T-helper 22 cell (primary cell): ENCODE results near the gene PROC.
A peak's percentile ranks its signal among the peaks of the same experiment; 100 is the strongest.
"Not testable (repeated sequence)": the region's sequence is repeated elsewhere in the genome, so short reads cannot be mapped to it uniquely, and the experiment has no call there.

ENCODE experiments used
- DNase-seq: peaks from one replicate; pipeline ENCODE4 v3.0.0-alpha.2; 2020; ENCODE audit warnings: low read depth

PROC gene

GRCh38 chr2:127427376-127428056 is 9.3 kb downstream of the PROC start:
- DNase-seq: no peak

GRCh38 chr2:127428057-127428814 is 10.0 kb downstream of the PROC start:
- no peak for DNase-seq

DNA sequence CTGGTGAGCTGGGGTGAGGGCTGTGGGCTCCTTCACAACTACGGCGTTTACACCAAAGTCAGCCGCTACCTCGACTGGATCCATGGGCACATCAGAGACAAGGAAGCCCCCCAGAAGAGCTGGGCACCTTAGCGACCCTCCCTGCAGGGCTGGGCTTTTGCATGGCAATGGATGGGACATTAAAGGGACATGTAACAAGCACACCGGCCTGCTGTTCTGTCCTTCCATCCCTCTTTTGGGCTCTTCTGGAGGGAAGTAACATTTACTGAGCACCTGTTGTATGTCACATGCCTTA is 10.5 kb downstream of the PROC start:
- DNase-seq: no peak

- DNase-seq: no peak
Measured at GRCh38 chr2:127429291-127429690, 11.1 kb downstream of the PROC start.

- DNase-seq: no peak
Measured at GRCh38 chr2:127429844-127430425, 11.7 kb downstream of the PROC start.

DNA sequence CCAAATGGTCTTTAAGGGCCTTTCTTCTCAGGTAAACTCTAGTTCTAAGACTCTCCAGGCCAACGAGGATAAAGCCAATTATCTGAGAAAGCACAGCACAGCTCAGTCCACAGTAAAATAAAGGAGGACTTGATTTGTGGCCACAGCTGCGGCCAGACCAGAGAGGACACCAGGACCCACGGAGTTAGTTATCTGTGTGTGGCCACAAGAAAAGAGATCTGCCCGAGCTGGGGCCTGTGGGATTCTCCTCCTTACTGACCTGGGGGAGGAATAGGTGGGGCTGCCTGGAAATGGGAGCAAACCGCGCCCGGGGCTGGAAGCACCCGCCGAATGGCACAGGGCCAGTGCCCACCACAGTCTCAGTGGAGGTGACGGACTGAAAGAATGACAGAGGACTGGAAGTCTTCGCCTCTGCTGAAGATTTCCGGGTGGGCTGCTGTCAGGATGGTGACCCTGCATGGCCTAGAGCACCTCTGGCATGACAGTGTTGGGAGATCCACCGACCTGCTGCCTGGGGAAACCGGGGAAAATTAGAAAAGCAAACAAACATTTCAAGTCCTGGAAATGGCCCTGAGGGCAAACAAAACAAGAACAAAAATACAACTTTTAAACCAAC is 13.3 kb downstream of the PROC start:
- DNase-seq: no peak

DNA sequence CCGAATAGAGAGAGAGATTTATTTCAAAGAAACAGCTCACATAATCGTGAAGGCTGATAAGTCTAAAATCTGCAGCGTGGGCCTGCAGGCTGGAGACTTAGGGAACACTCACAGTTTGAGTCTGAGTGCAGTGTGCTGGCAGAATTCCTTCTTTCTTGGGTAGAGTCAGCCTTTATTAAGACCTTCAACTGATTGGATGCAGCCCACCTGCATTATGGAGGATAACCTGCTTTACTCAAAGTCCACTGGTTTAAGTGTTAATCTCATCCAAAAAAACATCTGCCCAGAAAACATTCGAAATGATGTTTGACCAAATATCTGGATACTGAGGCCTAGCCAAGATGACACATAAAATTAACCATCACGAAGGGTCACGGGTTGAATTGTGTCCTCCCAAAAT is 16.3 kb downstream of the PROC start:
- DNase-seq: no peak

DNA sequence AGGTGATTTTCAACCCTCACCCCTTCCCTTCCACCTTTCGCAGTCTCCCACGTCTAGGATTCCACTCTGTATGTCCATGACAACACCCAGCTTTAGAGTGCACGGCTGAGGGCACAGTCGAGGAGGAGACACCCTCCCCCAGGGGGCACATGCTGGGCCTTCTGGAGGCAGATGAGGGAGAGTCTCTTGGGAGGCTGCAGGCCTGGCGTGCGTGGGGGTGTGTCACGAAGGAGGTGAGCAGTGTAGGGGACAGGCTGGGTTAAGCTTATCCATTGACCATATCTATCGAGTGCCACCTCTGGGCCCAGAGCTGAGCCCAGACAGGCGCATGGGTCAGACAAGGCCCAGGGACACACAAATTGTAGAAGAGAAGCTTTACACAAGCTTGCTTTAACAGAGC is 18.8 kb downstream of the PROC start:
- DNase-seq: no peak

DNA sequence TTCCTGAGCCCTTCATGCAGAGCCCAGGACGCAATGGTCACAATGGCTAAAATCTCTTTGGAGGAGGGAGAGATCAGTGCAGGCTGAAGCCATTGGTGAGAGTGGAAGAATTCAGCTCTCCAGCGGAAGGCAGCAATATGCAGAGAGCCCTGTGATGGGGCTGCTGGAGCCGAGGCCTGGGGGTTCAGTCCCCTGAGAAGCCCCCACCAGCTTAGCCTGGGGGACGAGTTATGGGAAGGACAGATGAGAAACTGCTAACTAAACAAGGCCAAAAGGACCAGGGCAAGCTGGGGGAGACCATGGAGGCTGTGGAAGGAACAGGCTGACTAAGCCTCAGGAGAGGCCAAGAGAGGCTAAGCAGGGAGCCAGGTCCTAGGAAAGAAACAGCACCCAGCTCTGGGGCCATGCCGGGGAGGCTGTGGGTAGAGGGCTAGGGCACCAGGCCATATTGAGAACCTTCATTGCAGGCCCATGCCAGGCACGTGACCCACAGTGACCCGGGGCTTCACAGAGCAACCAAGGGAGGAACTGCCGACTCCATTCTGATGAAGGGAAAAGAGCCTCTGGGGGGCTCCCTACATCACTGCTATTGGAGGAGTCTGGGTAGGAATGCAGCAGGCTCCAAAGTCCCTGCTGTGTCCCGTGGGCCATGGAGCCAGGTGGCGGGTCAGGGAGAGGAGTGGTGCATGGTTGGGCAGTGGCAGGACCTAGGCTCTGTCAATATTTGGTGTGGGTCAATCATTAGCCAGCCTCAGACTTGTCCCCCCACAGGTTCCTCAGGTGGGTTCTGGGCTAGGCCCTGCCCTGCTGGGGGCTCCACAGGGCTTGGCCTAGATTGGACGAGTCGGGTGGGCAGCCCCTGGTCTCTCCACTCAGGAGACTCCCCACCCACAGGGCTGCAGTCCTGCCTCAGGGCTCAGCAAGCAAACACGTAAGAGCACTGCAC is 19.8 kb downstream of the PROC start:
- no peak for DNase-seq

DNA sequence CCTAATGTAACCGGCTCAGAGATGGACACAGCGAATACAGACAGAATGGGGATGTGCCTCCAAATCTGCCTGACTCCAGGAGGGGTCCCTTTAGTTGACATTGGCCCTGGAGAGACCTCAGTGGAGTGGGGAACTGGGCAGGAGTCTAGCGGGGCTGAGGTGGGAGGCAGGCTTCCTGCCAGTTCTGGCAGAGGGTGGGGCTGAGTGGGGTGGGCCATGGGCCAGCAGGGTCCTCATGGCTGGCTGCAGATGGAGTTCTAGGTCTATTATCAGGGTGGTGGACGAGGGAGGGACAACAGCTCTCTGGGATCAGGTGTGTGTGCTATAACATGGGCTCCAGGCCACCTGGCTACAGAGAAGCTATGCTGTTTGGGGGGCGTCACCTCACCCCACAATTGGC is 21.1 kb downstream of the PROC start:
- DNase-seq: no peak

GRCh38 chr2:127448526-127448925 is 30.3 kb downstream of the PROC start:
- no peak for DNase-seq

GRCh38 chr2:127449414-127449813 is 31.2 kb downstream of the PROC start:
- no peak for DNase-seq

GRCh38 chr2:127449898-127450297 is 31.7 kb downstream of the PROC start:
- DNase-seq: no peak

DNA sequence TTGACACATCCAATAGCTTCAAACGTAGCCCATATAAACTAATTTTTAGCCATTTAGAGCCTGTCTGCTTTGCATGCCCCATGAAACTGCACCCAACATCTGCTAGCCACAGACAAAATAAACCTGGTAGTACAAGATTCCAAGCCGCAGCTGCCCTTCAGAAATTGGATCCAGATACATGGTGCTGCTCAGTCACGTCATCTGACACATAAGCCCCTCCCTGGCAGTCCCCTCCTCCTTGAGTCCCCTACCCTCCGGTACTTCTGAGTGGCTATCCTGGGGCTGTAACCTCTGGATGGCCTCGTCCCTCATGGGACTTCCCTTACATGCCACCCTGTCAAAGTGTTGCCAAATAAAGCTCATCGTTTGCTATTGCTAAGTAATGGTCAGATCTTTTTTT is 33.8 kb downstream of the PROC start:
- DNase-seq: no peak

DNA sequence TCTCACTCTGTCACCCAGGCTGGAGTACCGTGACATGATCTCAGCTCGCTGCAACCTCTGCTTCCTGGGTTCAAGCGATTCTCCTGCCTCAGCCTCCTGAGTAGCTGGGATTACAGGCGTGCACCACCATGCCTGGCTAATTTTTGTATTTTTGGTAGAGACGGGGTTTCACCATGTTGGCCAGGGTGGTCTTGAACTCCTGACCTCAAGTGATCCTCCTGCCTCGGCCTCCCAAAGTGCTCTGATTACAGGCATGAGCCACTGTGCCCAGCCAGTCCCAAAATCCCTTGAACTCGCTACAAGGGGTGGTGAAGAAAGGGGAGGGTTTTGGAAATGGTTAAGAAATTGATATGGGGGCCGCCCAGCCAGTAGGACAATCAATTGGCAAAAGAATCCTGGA is 34.2 kb downstream of the PROC start:
- DNase-seq: not testable (repeated sequence)

DNA sequence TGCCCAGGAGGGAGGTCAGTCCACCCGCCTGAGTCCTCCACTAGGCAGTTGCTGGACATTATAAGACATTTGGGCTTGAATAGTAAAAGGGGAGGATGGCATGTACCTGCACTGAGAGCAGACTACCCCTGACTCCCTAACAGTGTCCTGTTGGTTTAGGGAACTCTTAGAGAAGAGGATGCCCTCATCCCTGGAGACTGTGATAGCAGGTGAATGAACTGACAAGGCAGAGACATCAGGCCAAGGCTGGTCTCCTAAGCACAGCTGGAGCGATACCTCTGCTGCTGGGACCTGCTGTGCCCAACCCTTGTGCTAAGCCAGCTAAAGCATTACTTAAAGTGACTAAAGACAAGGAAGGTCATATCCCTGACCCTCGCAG is 34.8 kb downstream of the PROC start:
- no peak for DNase-seq

- no peak for DNase-seq
Measured at GRCh38 chr2:127453392-127454171, 35.4 kb downstream of the PROC start.

GRCh38 chr2:127454595-127455565 is 36.7 kb downstream of the PROC start:
- no peak for DNase-seq

GRCh38 chr2:127455566-127456493 is 37.6 kb downstream of the PROC start:
- peak; percentile 17 for DNase-seq
